A375 (cell line): Measurements from ENCODE around the gene MRPL14. TPM values are rescaled to one million over a fixed set of nuclear protein-coding genes. Genes with fewer than 3 reads are reported as not detected.

Source experiments
- total RNA-seq: library from RNA; depleted of rRNA; stranded (reverse); fragments of >200 nt; shearing (Covaris generic); gene quantifications from 2 replicates; pipeline ENCODE4 v1.2.3, GENCODE V29; 2014; rRNA removed

Gene MRPL14
- total RNA-seq, result 64.7 and 73.3 TPM in 2 replicates

DNA sequence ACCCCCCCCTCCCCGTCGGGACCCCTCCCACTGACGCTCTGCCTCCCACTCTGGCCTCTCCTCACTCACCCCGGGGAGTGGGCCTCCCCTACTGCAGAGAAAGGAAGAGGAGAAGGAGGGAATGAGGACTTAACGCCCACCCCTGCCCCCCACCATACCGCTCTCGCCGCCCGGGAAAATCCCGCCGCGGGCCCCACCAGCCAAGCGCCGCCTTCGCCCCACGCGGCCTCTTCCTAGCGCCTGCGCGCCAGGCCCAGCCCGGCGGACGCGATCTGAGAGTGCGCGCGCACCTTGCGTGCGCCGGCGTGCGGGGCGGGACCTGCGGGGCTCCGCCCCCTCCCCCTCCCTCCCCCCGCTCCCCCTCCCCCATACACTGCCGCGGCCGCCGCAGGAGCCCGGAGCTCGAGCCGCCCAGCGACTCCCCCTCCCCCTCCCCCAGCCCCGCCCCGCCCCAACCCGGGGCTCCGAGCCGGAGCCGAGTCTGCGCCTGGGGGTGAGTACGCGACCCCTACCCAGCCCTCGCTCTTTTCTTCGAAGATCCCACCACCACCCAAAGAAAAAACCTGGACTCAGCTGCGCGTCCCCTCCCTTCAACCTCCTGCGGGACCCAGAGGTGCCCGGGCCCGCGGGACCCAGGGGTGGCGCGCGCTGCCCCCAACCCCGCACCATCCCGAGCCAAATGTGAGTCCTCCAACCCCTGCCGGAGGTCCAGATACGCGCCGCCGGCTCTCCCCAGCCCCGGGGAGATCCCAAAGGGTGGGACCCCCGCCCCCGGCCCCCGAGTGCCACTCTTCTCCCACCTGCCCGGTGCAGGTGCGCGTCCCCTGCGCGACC lies at the start of gene MRPL14, which contains the start of gene TMEM63B:
Gene MRPL14 (minus strand): TSS at position 267 of the 834 bp plus-strand sequence. CDS start 10,841 bp downstream, outside the sequence.
Gene TMEM63B (plus strand): TSS at position 369 of the 834 bp plus-strand sequence. CDS start 7,031 bp downstream, outside the sequence.

DNA sequence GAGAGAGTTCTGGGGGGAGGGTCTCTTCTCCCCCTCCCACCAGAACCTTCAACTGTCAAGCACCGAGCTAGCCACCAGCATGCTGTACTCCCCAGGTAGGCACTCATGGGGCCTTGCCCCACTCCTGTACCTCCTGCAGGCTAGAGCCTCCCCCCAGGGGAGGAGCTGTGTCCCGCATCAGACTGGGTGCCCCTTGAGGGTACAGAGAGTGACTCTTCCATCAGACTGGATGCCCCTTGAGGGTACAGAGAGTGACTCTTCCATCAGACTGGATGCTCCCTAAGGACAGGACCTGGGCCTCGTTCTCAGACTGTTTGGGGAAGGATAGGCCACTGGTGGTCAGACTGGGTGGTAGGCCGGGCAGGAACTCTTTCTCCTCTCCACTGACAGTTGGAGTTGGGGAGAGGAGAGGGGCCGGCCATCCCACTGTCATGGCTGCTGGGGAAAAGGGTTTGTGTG lies 31.5 kb upstream of the MRPL14 start, which contains the start of gene CAPN11:
Gene CAPN11 (plus strand): TSS at position 51 of the 459 bp plus-strand sequence. CDS start 29 bp downstream, at position 80.

Other genes with a start within 250 kb of the MRPL14 start
- gene TMEM63B, start 102 bp upstream of the MRPL14 start, total RNA-seq, result 13.9 and 15.7 TPM in 2 replicates
- gene CAPN11, start 31.4 kb upstream of the MRPL14 start, total RNA-seq, result 0.34 TPM in 1 of 2 replicates, not detected in the other
- not detected in 2 replicates for gene MYMX, start 89.5 kb upstream of the MRPL14 start, total RNA-seq
- 16.3 and 21.6 TPM in 2 replicates for gene SLC29A1, start 96.1 kb upstream of the MRPL14 start, total RNA-seq
- gene HSP90AB1, start 119.6 kb upstream of the MRPL14 start, total RNA-seq, result 919 and 953 TPM in 2 replicates
- 76.1 and 78.0 TPM in 2 replicates for gene SLC35B2, start 130.1 kb upstream of the MRPL14 start, total RNA-seq
- gene NFKBIE, start 138.1 kb upstream of the MRPL14 start, total RNA-seq, result 8.4 and 10.1 TPM in 2 replicates
- gene TMEM151B, start 143.0 kb upstream of the MRPL14 start, total RNA-seq, result 0.03 TPM in 1 of 2 replicates, not detected in the other
- 21.3 and 21.6 TPM in 2 replicates for gene AARS2, start 185.9 kb upstream of the MRPL14 start, total RNA-seq
- not detected in 2 replicates for gene SPATS1, start 215.2 kb upstream of the MRPL14 start, total RNA-seq